K562 (cell line): Measurements from ENCODE around the gene SLC25A5. TPM values are rescaled to one million over a fixed set of nuclear protein-coding genes. Genes with fewer than 3 reads are reported as not detected.
A peak's percentile ranks its signal among the peaks of the same experiment; 100 is the strongest.

Source experiments
- BHLHE40 ChIP-seq: IDR thresholded peaks from 2 replicates; pipeline ENCODE4 v1.6.1; 2011; ENCODE audit warnings: low read length, improper control_type of control experiment
- CHD1 ChIP-seq: fragments of 200-600 bp; sonication (generic); IDR thresholded peaks from one replicate; pipeline ENCODE4 v1.6.1; 2012; ENCODE audit warnings: mild to moderate bottlenecking, moderate library complexity, low read length, inconsistent platforms
- COPS2 ChIP-seq: fragments of 450-650 bp; conservative IDR thresholded peaks from 2 replicates; pipeline ENCODE4 v1.6.1; 2016; ENCODE audit warnings: mild to moderate bottlenecking, moderate library complexity
- CXXC5 ChIP-seq: fragments of 250-450 bp; sonication (Bioruptor Pico); IDR thresholded peaks from 2 replicates; pipeline ENCODE4 v1.8.0; 2022; ENCODE audit warnings: inconsistent platforms, mild to moderate bottlenecking, moderate library complexity
- DPF2 ChIP-seq: fragments of 450-650 bp; IDR thresholded peaks from 2 replicates; pipeline ENCODE4 v1.6.1; 2016
- EHMT2 ChIP-seq: fragments of 450-650 bp; IDR thresholded peaks from 2 replicates; pipeline ENCODE4 v1.6.1; 2018; ENCODE audit warnings: antibody characterized with exemption
- ELF2 ChIP-seq: fragments of 250-450 bp; sonication (Bioruptor Pico); IDR thresholded peaks from 2 replicates; pipeline ENCODE4 v1.5.0; 2021; ENCODE audit warnings: mild to moderate bottlenecking
- ETV6 ChIP-seq, 3 experiments: fragments of 150-350 bp in 1 of 3; sonication (generic) in 1 of 3; formaldehyde crosslinking in 1 of 3; IDR thresholded peaks; 2 replicates each; pipeline versions ENCODE4 v1.6.1 to v1.8.0; 2014 to 2022; ENCODE audit warnings: borderline replicate concordance in 2 of 3, low read depth in 2 of 3, antibody characterized with exemption in 1 of 3, low read length in 1 of 3, mild to moderate bottlenecking in 1 of 3, missing genetic modification reagents in 1 of 3
- HDAC6 ChIP-seq: IDR thresholded peaks from 2 replicates; pipeline ENCODE4 v1.6.1; 2012; ENCODE audit warnings: low read depth, mild to moderate bottlenecking, control low read depth, inconsistent platforms, low read length, moderate library complexity
- MBD1 ChIP-seq: fragments of 250-450 bp; sonication (Bioruptor Pico); IDR thresholded peaks from 2 replicates; pipeline ENCODE4 v1.8.0; 2022; ENCODE audit warnings: inconsistent platforms
- MCM2 ChIP-seq: fragments of 450-650 bp; IDR thresholded peaks from 2 replicates; pipeline ENCODE4 v1.6.1; 2017; ENCODE audit warnings: low read depth, mild to moderate bottlenecking
- MXI1 ChIP-seq: IDR thresholded peaks from 2 replicates; pipeline ENCODE4 v1.6.1; 2011; ENCODE audit warnings: low read depth, mild to moderate bottlenecking, improper control_type of control experiment, low read length
- NFYB ChIP-seq: IDR thresholded peaks from 2 replicates; pipeline ENCODE4 v1.6.1; 2011; ENCODE audit warnings: mild to moderate bottlenecking, moderate library complexity; ENCODE audit not compliant: insufficient read length; ENCODE audit errors: extremely low read depth
- PRMT5 ChIP-seq: sonication (generic); formaldehyde crosslinking; IDR thresholded peaks from 2 replicates; pipeline ENCODE4 v1.5.0; 2020; ENCODE audit warnings: missing genetic modification reagents
- SIN3A ChIP-seq, 2 experiments: fragments of 150-350 bp in 1 of 2; IDR thresholded peaks; 2 replicates each; pipeline ENCODE4 v1.6.1; 2011 to 2016; ENCODE audit warnings: borderline replicate concordance in 2 of 2, low read depth in 2 of 2, low read length in 2 of 2, mild to moderate bottlenecking in 2 of 2, moderate library complexity in 2 of 2; ENCODE audit not compliant: control insufficient read depth in 1 of 2
- SIX5 ChIP-seq, 2 experiments: IDR thresholded peaks; 2 replicates each; pipeline ENCODE4 v1.6.1; 2011; ENCODE audit warnings: low read length in 2 of 2, borderline replicate concordance in 1 of 2, low read depth in 1 of 2, mild to moderate bottlenecking in 1 of 2, moderate library complexity in 1 of 2; ENCODE audit not compliant: insufficient read depth in 1 of 2
- ZKSCAN8 ChIP-seq: fragments of 200-800 bp; sonication (Bioruptor generic); IDR thresholded peaks from 2 replicates; pipeline ENCODE4 v1.6.1; 2016; ENCODE audit warnings: missing genetic modification characterization, missing compliant biosample characterization
- ZNF140 ChIP-seq: fragments of 250-450 bp; sonication (Bioruptor Pico); IDR thresholded peaks from 2 replicates; pipeline ENCODE4 v1.8.0; 2021; ENCODE audit warnings: moderate library complexity, mild to moderate bottlenecking, inconsistent platforms
- ZNF274 ChIP-seq: IDR thresholded peaks from 2 replicates; pipeline ENCODE4 v1.6.1; 2011; ENCODE audit warnings: low read depth, mild to moderate bottlenecking, low read length, moderate library complexity, borderline replicate concordance
- ZNF518B ChIP-seq: fragments of 250-450 bp; sonication (Bioruptor Pico); IDR thresholded peaks from 2 replicates; pipeline ENCODE4 v1.5.0; 2021; ENCODE audit warnings: mild to moderate bottlenecking, moderate library complexity
- ZNF668 ChIP-seq: fragments of 250-450 bp; sonication (Bioruptor Pico); IDR thresholded peaks from 2 replicates; pipeline ENCODE4 v1.8.0; 2022; ENCODE audit warnings: mild to moderate bottlenecking, inconsistent platforms
- ZNF77 ChIP-seq: fragments of 250-450 bp; sonication (Bioruptor Pico); IDR thresholded peaks from 2 replicates; pipeline ENCODE4 v1.5.0; 2020
- polyA plus RNA-seq, 8 experiments: library from polyadenylated mRNA; depleted of rRNA in 4 of 8; stranded (reverse) in 5 of 8; unstranded in 3 of 8; fragments of >200 nt; fragmentation: Nextera tagmentation in 2 of 8; fragmentation: Illumina TruSeq in 1 of 8; extraction: Ambion mirVana in 2 of 8; extraction: Trizol in 1 of 8; gene quantifications; 2 replicates each; pipeline versions ENCODE4 v1.2.1 to v1.2.3, GENCODE V29; 2011 to 2014; ENCODE audit warnings: inconsistent platforms in 1 of 8, missing spikeins in 1 of 8
- total RNA-seq, 7 experiments: library from RNA; depleted of rRNA in 6 of 7; stranded (reverse); fragments of >200 nt in 6 of 7; fragmentation: Illumina TruSeq in 2 of 7; extraction: Trizol in 2 of 7; gene quantifications; 2 replicates each; pipeline versions ENCODE4 v1.2.1 to v1.2.3, GENCODE V29; 2011 to 2021; ENCODE audit warnings: low replicate concordance in 1 of 7

The SLC25A5 gene
- total and polyA plus RNA-seq, 9 of the 15 experiments (the other 6 are each of a cell fraction or from before 2014, with no cell fraction given) = 470 to 5,247 (median 596) TPM

GRCh38 chrX:119468551-119469312 lies 488 bp downstream of the SLC25A5 start (continued):
- TF ChIP-seq ZNF518B (CRISPR knock-in tag) = no peak
- TF ChIP-seq ZNF140 = no peak
- no peak for TF ChIP-seq MBD1 (CRISPR knock-in tag)
- no peak for TF ChIP-seq ZNF274
- no peak for TF ChIP-seq HDAC6
- TF ChIP-seq CHD1 = no peak
- no peak for TF ChIP-seq NFYB
- TF ChIP-seq MXI1 = no peak
- no peak for TF ChIP-seq EHMT2
- 0 out of 4 replicates have a peak, but pooled peaks of 1 of the 2 experiments have one; percentile 7 for TF ChIP-seq SIX5 (IDR thresholded peaks at IDR 0.05; ENCODE audit: borderline replicate concordance in 1 of 2, insufficient read depth in 1 of 2, low read depth in 1 of 2, low read length in 2 of 2)
- TF ChIP-seq ZKSCAN8 (CRISPR knock-in tag) = no peak
- peak; percentile 22; the same call in 1 of the 2 replicates for TF ChIP-seq ELF2
- TF ChIP-seq CXXC5 (CRISPR knock-in tag) = peak; percentile 87
- TF ChIP-seq ZNF77 (CRISPR knock-in tag) = no peak
- TF ChIP-seq MCM2 = no peak
- 0 out of 4 replicates have a peak, but pooled peaks of 1 of the 2 experiments have one; percentile 36 for TF ChIP-seq ETV6 (IDR thresholded peaks at IDR 0.05; ENCODE audit: borderline replicate concordance in 1 of 2, low read depth in 2 of 2, low read length in 1 of 2)
- no peak for TF ChIP-seq ETV6 (CRISPR knock-in tag; IDR thresholded peaks at IDR 0.05; ENCODE audit: borderline replicate concordance)
- no peak for TF ChIP-seq ZNF668
- no peak for TF ChIP-seq PRMT5 (CRISPR knock-in tag)
- TF ChIP-seq BHLHE40 = peak; percentile 76
- no peak for TF ChIP-seq SIN3A (IDR thresholded peaks at IDR 0.05; ENCODE audit: borderline replicate concordance in 2 of 2, control insufficient read depth in 1 of 2, low read depth in 2 of 2, low read length in 2 of 2)
- TF ChIP-seq DPF2 = no peak
- no peak for TF ChIP-seq COPS2
